Stomach smooth muscle (tissue), 2 donors: ENCODE measurements around the gene FBF1.

Source experiments
- H3K27ac ChIP-seq: one replicate; pipeline ENCODE4 v1.7.0; 2013; ENCODE audit warnings: mild to moderate bottlenecking, low read length, inconsistent platforms
- H3K27me3 ChIP-seq, 2 donors: one replicate each; pipeline ENCODE4 v1.7.0; 2013; ENCODE audit warnings: low read length in 2 of 2; ENCODE audit not compliant: insufficient read depth in 2 of 2, control insufficient read depth in 1 of 2
- H3K36me3 ChIP-seq, 2 donors: one replicate each; pipeline ENCODE4 v1.7.0; 2013; ENCODE audit warnings: low read length in 2 of 2; ENCODE audit not compliant: control insufficient read depth in 2 of 2, insufficient read depth in 2 of 2
- H3K4me1 ChIP-seq: one replicate; pipeline ENCODE4 v1.7.0; 2013; ENCODE audit warnings: low read length; ENCODE audit not compliant: control insufficient read depth, insufficient read depth
- H3K4me3 ChIP-seq, 2 donors: one replicate each; pipeline ENCODE4 v1.7.0; 2013; ENCODE audit warnings: low read length in 2 of 2
- H3K9ac ChIP-seq, 2 donors: one replicate each; pipeline ENCODE4 v1.7.0; 2013; ENCODE audit warnings: low read length in 2 of 2, mild to moderate bottlenecking in 1 of 2
- H3K9me3 ChIP-seq, 2 donors: one replicate each; pipeline ENCODE4 v1.7.0; 2013; ENCODE audit warnings: low read length in 2 of 2; ENCODE audit not compliant: control insufficient read depth in 2 of 2
- donor health status: healthy.
- donor health status: Pancreatic carcinoma.

The FBF1 gene

DNA sequence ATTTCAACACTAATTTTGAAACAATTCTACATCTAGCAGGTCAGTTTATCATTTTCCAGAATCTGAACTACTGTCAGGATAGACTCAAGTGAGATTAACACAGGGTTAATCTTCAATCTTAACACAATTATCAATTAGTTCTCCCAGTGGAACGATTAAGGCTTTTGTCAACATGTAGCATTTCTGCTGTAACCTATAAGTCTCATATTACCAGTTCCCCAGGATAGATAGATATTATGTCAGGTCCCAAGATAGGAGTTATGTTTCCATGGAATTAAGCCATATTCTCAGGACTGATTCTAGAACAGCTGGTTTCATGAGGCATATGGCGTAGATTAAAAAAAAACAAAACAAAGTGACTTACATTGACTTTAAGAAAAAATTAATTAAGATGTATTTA is 4.4 kb upstream of the FBF1 start:
- Histone ChIP-seq H3K9me3 (no peaks in the 10 kb centered on the region), H3K4me3 (no peak overlapping the region), H3K36me3 (peaks cover 20 to 28% of the 10 kb centered on the region in 2 donors), H3K4me1 (peaks cover 10% of the 10 kb centered on the region), H3K27ac (no peak overlapping the region), H3K9ac (no peak overlapping the region), H3K27me3 (no peaks in the 10 kb centered on the region)

DNA sequence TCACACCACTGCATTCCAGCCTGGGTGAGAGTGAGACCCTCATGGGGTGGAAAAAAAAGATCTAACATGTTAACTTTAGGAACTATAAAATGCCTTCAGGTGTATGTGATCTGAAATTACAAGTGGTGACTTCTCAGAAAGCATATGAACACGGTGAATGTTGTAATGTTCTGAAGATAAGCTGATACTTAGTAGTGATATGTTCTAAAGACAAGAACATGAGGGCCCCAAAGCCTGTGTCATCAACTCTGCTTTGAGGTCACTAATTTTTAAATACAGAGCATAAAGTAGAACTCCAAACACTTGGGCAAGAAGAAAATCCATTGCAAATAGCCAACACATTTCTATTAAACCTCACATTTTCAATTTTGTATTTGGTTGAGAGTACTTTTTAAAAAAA is 2.6 kb upstream of the FBF1 start:
- Histone ChIP-seq H3K9me3 (no peaks in the 10 kb centered on the region), H3K36me3 (peaks cover 12 to 17% of the 10 kb centered on the region in 2 donors), H3K27ac (no peak overlapping the region), H3K27me3 (no peaks in the 10 kb centered on the region), H3K9ac (no peak overlapping the region), H3K4me3 (no peak overlapping the region), H3K4me1 (peaks cover 10% of the 10 kb centered on the region)

DNA sequence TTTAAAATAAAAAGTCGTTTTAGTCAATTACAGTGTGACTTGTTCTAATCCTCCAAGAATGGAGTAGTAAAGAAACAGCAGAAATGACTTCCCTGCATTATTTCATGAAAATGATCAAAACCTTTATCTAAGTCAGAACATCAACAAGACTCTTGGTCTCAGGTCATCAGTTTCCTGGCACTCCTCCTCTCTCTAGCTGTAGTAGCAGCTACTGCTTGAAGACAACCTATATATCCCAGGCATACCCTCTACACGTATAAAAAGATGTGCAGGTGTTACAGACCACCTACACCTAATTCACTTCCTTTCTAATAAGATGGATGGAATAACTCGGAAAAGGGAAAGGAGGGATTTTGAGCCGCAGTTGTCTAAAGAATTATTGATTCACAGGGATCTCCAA is 1.6 kb upstream of the FBF1 start:
- H3K36me3 ChIP-seq: peaks cover 6 to 11% of the 10 kb centered on the region in 2 donors
- no peak overlapping the region for H3K9ac ChIP-seq
- no peak overlapping the region for H3K4me3 ChIP-seq
- H3K9me3 ChIP-seq: no peaks in the 10 kb centered on the region
- H3K4me1 ChIP-seq: peaks cover 10% of the 10 kb centered on the region
- no peaks in the 10 kb centered on the region for H3K27me3 ChIP-seq
- no peak overlapping the region for H3K27ac ChIP-seq

DNA sequence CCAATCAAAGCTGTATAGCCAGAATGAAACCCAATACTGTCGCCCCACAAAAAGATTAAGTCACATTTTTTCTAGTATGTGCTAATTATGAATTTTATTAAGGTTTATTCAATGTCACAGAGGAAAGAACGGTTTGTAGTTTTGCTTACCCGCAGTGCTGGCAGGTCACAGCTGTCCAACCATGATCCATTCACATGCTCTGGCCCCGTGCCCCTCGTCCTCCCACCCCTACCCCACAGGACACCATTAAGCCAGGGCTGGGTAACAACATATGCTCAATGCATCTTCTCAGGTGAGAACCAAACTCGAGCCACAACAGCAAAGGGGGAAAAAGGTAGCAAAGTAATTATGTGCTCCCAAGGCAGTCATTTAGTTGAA is 589 bp upstream of the FBF1 start:
- peak overlapping the region; percentile 54 to 86 for H3K4me3 ChIP-seq
- no peaks in the 10 kb centered on the region for H3K9me3 ChIP-seq
- H3K27me3 ChIP-seq: no peaks in the 10 kb centered on the region
- no peak overlapping the region for H3K27ac ChIP-seq
- peaks cover 6 to 9% of the 10 kb centered on the region in 2 donors for H3K36me3 ChIP-seq
- H3K4me1 ChIP-seq: peaks cover 10% of the 10 kb centered on the region
- peak overlapping the region; percentile 21 to 81 for H3K9ac ChIP-seq

DNA sequence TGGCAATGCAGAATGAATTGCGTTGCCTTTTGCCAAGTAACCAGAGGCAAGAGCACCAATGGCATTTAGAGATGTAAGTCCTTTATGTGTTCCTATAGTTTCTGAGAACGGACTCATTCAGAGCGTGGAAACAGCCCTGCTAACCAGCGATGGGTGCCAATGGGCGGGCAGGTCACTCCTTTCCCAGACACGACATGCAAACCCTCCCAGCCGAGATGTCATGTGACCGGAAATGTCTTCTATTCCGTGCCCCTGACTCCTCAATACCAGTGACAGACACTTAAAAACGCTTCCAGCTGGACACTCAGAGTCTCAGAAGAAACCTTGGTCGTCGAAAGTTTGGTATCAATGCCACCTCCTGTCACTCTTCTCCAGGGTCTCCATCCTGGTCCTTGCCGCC is 3.2 kb downstream of the FBF1 start:
- Histone ChIP-seq H3K4me1 (peaks cover 10% of the 10 kb centered on the region), H3K9ac (no peak overlapping the region), H3K36me3 (no peaks in the 10 kb centered on the region), H3K27ac (no peak overlapping the region), H3K9me3 (no peaks in the 10 kb centered on the region), H3K4me3 (no peak overlapping the region), H3K27me3 (no peaks in the 10 kb centered on the region)

DNA sequence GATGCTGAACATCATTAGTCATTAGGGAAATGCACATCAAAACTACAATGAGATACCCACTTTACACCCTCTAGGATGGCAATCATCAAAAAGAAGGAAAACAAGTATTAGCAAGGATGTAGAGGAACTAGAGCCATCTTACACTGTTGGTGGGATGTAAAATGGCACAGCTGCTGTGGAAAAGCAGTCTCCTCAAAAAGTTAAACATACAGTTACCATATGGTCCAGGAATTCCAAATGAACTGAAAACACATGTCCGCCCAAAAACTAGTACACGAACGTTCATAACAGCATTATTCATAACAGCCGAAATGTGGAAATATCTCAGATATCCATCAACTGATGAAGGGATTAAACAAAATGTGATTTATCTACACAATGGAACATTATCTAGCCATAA is 7.0 kb downstream of the FBF1 start:
- no peaks in the 10 kb centered on the region for H3K36me3 ChIP-seq
- no peaks in the 10 kb centered on the region for H3K4me1 ChIP-seq
- H3K9me3 ChIP-seq: no peaks in the 10 kb centered on the region
- H3K9ac ChIP-seq: no peak overlapping the region
- no peak overlapping the region for H3K4me3 ChIP-seq
- no peaks in the 10 kb centered on the region for H3K27me3 ChIP-seq
- no peak overlapping the region for H3K27ac ChIP-seq

DNA sequence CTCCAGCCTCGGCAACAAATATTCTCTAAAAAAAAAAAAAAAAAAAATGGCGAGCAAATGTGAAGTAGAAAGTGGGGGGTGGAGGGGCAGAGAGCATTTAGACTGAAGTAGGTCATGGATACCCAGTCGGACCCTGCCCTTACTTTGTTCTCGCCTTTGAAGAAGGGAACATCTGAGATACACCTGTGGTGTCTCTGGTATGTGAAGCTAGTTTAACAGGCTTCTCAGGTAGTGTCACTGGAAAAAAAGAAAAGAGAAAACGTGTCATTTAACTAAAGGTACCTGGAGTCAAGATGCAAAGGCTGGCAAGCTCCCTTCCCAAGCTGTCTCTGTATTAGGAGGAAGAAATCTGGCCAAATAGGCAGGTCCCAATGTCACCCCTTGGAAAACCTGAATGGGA is 8.0 kb downstream of the FBF1 start:
- no peaks in the 10 kb centered on the region for H3K9me3 ChIP-seq
- no peaks in the 10 kb centered on the region for H3K27me3 ChIP-seq
- H3K4me3 ChIP-seq: no peak overlapping the region
- no peaks in the 10 kb centered on the region for H3K36me3 ChIP-seq
- no peak overlapping the region for H3K27ac ChIP-seq
- H3K4me1 ChIP-seq: no peaks in the 10 kb centered on the region
- H3K9ac ChIP-seq: no peak overlapping the region

DNA sequence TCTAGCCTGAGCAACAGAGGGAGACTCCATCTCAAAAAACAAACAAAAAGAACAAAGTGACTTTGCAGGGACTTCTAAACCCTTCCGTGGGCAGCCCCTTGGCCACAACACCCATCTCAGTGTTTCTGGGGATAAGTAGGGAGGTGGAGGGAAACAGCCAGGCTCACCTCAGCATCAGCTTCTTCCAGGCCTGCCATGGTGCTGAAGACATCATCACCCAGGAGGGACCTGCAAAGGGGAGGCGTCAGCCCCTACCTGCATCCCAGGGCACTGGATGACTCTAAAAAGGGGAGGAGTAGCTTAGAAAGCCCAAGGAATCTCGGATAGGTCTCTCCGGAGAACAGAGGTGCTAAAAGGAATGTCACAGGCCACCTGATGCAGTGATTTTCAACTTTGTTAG is 9.8 kb downstream of the FBF1 start:
- H3K9ac ChIP-seq: no peak overlapping the region
- no peak overlapping the region for H3K4me3 ChIP-seq
- peaks cover 0 to 6% of the 10 kb centered on the region in 2 donors for H3K36me3 ChIP-seq
- H3K27me3 ChIP-seq: no peaks in the 10 kb centered on the region
- no peak overlapping the region for H3K27ac ChIP-seq
- no peaks in the 10 kb centered on the region for H3K9me3 ChIP-seq
- H3K4me1 ChIP-seq: no peaks in the 10 kb centered on the region

DNA sequence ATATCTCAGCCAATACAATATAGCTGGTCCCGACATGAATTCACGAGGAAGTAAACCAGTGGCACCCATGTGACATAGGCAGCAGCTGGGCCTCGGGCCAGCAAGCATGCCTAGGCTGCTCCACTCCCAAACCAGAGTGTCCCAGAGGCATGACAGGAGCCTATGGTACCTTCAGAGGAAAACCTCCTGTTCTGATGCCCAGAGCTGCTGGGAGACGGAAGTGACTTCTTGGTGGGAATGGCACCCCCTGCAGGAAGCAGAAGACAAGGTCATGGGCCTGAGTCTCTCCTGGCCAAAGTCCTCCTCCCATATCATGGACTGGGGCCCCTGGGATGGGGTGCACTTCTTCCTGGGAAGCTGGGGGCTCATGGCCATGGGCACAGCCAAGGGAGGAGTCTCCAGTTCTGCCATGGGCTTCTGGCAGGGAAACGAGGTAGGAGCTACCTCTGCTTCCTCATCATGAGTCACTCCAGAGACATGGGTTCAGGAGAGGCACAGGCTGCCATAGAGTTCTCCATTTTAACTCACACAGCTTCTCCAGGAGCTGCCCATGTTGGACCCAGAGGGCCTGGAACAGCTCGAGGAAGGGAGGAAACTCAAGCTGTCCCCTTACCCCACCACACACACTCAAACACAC is 13.4 kb downstream of the FBF1 start:
- no peak overlapping the region for H3K27ac ChIP-seq
- H3K4me1 ChIP-seq: no peaks in the 10 kb centered on the region
- no peak overlapping the region for H3K4me3 ChIP-seq
- no peak overlapping the region for H3K9ac ChIP-seq
- peaks cover 4 to 13% of the 10 kb centered on the region in 2 donors for H3K36me3 ChIP-seq
- no peaks in the 10 kb centered on the region for H3K9me3 ChIP-seq
- H3K27me3 ChIP-seq: no peaks in the 10 kb centered on the region

DNA sequence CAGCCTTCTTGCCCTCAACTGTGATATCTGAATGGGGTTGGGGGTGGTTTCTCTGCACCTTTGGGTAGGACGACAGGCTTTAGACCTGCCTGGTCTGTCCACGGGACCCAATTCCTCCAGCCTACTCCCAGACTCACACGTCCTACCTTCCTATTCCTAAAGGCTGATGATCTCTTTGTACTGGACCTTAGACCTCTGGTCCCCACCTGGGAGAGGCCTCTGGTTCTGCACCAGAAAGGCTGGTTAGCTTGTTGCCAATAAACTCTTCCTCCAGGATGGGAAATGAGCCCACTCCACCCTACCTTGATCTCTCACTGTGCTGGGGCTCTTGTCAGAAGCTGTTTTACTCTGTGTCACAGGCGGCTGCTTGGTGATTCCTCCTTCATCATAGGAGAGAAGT is 14.4 kb downstream of the FBF1 start:
- H3K27ac ChIP-seq: no peak overlapping the region

DNA sequence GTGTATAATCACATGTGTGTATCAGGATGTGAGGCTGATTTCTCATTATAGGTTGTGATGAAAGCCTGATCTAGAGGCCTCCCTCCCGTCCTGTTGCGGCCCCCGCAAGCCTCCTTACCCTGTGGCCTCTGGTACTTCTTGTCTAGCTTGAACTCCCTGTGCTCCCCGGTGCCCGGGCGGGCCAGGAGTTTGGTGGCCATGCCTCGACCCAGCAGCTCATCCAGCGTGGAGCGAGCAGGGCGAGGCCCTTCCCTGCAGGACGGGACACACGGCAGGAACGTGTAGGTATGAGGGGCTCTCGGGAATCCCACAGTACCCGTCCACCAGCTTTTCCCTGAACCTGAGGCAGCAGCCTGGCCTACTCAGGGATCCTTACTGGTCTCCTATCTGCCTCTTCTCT is 14.9 kb downstream of the FBF1 start:
- Histone ChIP-seq H3K27me3 (no peaks in the 10 kb centered on the region), H3K27ac (no peak overlapping the region), H3K4me1 (no peaks in the 10 kb centered on the region), H3K9me3 (no peaks in the 10 kb centered on the region), H3K4me3 (no peak overlapping the region), H3K36me3 (peaks cover 4 to 13% of the 10 kb centered on the region in 2 donors), H3K9ac (no peak overlapping the region)

More for the DNA sequence above, 14.4 kb downstream of the FBF1 start:
- H3K4me1 ChIP-seq: no peaks in the 10 kb centered on the region
- H3K9me3 ChIP-seq: no peaks in the 10 kb centered on the region
- H3K36me3 ChIP-seq: peaks cover 4 to 13% of the 10 kb centered on the region in 2 donors
- H3K27me3 ChIP-seq: no peaks in the 10 kb centered on the region
- H3K4me3 ChIP-seq: no peak overlapping the region
- no peak overlapping the region for H3K9ac ChIP-seq
